GM19240 (cell line): Measurements from ENCODE around the gene PAM.
"Not testable (repeated sequence)": the region's sequence is repeated elsewhere in the genome, so short reads cannot be mapped to it uniquely, and the experiment has no call there.

Source experiments
- DNase-seq: peaks from one replicate; pipeline ENCODE4 v3.0.0; 2011; ENCODE audit warnings: low spot score; ENCODE audit not compliant: insufficient read length

PAM gene

GRCh38 chr5:102988459-102988858, 233.4 kb downstream of the PAM start:
- DNase-seq = no peak

DNA sequence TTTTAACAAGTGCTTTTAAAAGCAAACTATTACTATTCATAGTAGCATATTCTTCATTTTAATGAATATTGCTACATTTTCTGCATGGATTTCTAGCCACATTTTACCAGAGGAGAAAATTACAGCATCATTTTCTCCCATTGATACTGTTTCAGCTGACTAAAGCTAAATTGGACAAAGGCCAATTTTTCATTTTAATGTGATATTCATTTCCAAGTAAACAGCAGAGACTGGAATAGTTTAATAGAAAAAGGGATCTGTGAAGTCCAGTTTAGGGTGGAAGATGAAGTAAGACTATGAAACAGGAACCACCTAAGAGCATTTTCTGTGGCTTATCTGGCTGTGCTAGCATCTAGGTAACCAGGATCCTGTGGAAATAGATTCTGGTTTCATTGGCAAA, 236.7 kb downstream of the PAM start:
- DNase-seq = no peak

DNA sequence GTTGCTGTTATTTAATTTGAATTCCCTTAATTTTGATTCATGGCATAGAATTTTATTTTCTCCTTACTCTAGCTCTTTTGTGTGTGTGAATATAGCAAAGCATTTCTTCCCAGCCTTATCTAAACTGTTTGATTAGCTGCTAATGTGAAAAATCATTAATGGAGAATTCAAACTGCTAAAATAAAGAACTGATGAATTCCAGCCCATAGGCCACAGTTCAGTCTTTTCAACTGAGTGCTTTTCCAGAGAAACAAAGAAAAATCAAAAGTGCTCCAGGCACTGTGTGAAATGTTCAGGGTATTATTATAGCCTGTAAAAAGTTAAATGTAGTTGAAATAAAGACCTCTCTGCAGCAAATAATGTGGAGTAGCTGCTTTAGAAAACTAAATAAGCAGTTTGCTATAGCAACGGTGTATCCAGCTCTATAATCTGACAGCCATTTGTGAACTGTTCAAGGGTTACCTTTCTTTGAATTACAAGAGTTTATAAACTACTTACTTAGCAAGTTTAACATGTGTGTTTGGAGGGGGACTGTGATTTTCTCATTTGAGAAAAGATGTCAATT, 241.0 kb downstream of the PAM start:
- no peak for DNase-seq

- DNase-seq = no peak
Observed at GRCh38 chr5:102998224-102998623, 243.1 kb downstream of the PAM start.

DNA sequence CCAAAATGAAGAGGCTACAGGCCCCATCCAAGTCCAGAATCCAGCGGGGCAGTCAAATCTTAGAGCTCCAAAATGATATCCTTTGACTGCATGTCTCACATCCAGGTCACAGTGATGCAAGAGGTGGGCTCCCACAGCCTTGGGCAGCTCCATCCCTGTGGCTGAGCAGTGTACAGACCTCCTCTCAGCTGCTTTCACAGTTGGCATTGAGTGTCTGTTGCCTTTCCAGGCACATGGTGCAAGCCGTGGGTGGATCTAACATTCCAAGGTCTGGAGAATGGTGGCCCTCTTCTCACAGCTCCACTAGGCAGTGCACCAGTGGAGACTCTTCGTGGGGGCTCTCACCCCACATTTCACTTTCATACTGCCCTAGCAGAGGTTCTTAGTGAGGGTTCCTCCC, 244.1 kb downstream of the PAM start:
- DNase-seq = no peak

DNA sequence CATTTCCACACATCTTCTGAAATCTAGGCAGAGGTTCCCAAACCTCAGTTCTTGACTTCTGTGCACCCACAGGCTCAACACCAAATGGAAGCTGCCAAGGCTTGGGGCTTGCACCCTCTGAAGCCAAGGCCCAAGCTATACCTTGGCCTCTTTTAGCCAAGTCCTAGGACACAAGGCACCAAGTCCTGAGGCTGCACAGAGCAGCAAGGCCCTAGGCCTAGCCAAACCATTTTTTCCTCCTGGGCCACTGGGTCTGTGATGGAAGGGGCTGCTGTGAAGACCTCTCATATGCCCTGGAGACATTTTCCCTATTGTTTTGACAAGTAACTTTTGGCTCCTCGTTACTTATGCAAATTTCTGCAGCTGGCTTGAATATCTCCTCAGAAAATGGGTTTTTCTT, 244.5 kb downstream of the PAM start:
- not testable (repeated sequence) for DNase-seq

GRCh38 chr5:103000089-103000488, 245.0 kb downstream of the PAM start:
- no peak for DNase-seq

GRCh38 chr5:103003872-103004271, 248.8 kb downstream of the PAM start:
- no peak for DNase-seq

GRCh38 chr5:103005276-103005675, 250.2 kb downstream of the PAM start:
- DNase-seq = no peak

GRCh38 chr5:103006921-103007320, 251.8 kb downstream of the PAM start:
- DNase-seq = no peak

- DNase-seq = no peak
Observed at GRCh38 chr5:103010168-103010567, 255.1 kb downstream of the PAM start.

DNA sequence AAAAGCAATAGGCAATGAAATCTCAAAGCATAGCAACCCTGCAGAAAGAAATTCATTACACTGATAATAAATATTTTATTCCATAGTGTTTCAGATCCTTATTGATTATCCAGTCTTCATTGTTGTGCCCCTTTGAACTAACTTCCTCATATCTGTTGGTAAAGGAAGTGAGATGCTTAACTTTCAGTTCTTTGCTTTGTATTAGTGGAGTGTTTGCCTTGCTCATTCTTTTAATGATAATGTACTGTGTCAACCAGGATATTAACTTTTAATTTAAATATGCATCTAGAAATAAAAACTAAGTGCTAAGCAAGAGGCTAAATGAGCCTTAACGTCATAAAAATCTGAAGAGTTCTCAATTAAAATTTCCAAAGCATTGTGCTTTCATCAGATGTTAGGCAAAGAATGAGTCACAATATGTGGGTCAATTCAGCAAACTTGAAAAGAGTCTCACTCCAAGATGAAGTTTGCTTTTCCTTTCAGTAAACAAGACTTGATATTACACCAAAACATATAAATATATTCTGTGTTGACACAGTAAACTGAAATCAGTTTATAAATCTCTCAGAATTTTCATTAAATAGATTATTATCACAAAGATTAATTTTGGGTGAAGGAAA, 258.9 kb downstream of the PAM start:
- DNase-seq = no peak

GRCh38 chr5:103014983-103015382, 259.9 kb downstream of the PAM start:
- no peak for DNase-seq

GRCh38 chr5:103016167-103016566, 261.1 kb downstream of the PAM start:
- DNase-seq = no peak

DNA sequence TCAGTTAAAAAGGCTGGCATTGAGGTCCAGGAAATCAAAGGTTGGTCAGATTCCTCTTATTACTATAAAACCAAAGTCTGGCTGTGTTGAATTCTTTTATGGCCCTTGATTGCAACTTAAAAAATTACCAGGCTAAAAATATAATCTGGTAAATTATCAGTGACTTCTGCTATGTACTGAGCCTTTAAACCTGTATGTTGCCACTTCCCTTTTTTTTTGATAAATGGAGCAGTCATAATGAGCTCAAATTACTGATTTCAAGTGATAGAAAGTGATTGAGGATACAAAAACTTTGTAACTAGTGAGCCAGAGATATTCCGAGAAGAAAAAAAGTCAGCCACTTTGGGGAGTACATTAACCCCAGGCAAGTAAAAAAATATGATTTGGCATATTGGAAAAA, 264.7 kb downstream of the PAM start:
- no peak for DNase-seq

DNA sequence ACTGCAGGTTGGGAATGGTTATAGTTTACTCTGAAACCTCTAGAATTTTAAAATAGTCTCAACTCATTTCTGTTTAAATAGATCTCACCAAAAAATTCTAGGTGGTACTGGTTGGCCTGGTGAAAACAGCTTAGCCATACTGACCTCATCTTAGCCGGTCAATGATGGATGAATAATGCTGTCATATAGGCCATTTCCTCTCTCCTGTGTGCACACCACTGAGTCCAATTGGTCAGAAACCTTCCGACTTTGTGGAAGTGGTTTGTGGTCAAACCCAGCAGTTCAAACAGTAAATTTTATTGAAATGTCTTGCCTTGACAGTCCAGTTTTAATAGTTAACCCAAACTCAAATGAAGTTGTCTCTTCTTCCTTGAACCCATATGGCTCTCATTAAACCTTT, 266.2 kb downstream of the PAM start:
- no peak for DNase-seq

DNA sequence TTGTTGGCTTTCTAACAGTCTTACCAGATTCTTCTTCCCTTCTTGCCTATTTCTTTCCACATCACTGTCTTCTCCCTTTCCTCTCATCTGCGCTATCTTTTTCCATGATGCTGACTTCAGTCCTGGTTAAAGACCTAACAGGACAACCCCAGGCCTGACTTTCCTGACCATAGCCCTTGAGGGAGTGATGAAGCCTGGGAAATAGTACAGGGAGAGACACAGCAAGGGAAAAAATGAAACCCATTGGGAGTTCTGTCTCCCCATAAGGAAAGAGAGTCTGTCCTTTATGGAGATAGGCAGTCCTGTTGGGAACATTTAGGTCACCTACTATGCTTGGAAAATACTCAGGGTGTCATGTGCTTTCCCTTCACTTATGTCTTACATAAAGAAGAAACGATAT, 272.2 kb downstream of the PAM start:
- DNase-seq = no peak

- DNase-seq = no peak
Observed at GRCh38 chr5:103031607-103032006, 276.5 kb downstream of the PAM start.

- no peak for DNase-seq
Observed at GRCh38 chr5:103033696-103034095, 278.6 kb downstream of the PAM start.

DNA sequence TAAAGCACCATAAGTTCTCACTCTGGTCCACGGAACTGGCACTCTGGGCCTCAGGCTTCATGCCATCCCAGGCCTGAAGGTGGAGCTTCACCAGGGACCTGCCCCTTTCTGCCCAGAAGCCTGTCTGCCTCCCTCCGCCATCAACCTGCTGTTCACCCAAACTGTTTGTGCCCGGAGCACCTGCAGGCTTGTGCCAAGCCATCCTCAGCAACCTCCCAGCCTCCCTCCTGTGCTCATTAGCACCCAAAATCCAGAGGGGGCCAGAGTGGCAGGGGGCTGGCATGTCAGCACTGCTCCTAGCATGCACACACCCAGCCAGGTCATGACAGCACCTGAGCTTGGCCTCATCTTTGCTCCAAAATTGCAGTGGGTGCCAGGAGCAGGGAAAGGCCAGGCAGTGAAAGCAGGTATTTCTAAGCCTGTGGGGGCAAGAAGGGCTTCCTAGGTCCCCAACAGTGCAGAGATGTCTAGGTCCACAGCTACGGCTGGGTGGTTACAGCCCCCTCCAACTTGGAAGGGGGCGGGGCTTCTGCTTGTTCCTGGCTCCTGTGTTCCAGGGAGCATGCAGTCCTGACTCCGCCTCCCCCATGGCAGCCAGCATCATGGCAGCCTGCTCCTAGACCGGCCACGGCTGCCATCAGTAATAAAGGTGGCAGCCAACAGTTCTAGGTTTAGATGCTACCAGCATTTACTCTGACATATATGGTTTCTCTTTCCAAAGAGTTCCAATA, 279.7 kb downstream of the PAM start:
- DNase-seq = no peak

- DNase-seq = no peak
Observed at GRCh38 chr5:103035701-103036100, 280.6 kb downstream of the PAM start.

GRCh38 chr5:103036601-103037000, 281.5 kb downstream of the PAM start:
- no peak for DNase-seq
